ENCODE data around the gene CFAP157. TPM values are rescaled to one million over a fixed set of nuclear protein-coding genes. Genes with fewer than 3 reads are reported as not detected.
A peak's percentile ranks its signal among the peaks of the same experiment; 100 is the strongest.

CFAP157 gene
- total RNA-seq, 4 donors from 2014 or later, result 0.24 to 0.57 TPM; not detected in 2

DNA sequence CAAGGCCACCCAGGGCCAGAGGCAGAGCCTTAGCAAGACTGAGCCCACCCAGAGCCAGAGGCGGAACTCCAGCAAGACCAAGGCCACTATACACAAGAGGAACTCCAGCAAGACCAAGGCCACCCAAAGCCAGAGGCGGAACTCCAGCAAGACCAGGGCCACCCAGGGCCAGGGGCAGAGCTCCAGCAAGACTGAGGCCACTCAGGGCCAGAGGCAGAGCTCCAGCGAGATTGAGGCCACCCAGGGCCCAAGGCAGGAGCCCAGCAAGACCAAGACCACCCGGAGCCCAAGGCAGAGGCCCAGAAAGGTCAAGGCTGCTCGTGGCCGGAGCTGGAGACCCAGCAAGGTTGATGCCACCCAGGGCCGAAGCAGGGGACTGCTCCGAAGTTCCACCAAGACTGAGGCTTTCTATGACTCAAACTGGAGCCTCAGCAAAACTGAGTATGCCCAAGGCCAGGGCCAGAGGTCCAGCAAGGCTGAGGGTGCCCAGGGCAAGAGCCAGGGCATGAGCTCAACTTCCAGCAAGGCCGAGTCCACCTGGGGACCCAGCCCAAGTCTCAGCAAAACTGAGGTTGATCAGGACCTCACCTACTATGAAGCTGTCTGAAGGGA, 24.1 kb downstream of the CFAP157 start:
- Histone ChIP-seq H3K9me3 (no peaks in the 10 kb centered on the region), H3K27ac (no peak overlapping the region), H3K4me3 (no peak overlapping the region), H3K27me3 (no peaks in the 10 kb centered on the region), H3K4me1 (peaks cover 17% of the 10 kb centered on the region), H3K36me3 (peaks cover 30% of the 10 kb centered on the region)
- DNase-seq (ENCODE audit: low spot score in 2 of 2), result no peak
- 93% methylated on average over 3 of the region's 9 CpGs for WGBS
- TF ChIP-seq POLR2A (IDR thresholded peaks at IDR 0.05), result no peak
- TF ChIP-seq, protein P1, sequence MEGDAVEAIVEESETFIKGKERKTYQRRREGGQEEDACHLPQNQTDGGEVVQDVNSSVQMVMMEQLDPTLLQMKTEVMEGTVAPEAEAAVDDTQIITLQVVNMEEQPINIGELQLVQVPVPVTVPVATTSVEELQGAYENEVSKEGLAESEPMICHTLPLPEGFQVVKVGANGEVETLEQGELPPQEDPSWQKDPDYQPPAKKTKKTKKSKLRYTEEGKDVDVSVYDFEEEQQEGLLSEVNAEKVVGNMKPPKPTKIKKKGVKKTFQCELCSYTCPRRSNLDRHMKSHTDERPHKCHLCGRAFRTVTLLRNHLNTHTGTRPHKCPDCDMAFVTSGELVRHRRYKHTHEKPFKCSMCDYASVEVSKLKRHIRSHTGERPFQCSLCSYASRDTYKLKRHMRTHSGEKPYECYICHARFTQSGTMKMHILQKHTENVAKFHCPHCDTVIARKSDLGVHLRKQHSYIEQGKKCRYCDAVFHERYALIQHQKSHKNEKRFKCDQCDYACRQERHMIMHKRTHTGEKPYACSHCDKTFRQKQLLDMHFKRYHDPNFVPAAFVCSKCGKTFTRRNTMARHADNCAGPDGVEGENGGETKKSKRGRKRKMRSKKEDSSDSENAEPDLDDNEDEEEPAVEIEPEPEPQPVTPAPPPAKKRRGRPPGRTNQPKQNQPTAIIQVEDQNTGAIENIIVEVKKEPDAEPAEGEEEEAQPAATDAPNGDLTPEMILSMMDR (IDR thresholded peaks at IDR 0.05), result no peak
- no peak for TF ChIP-seq POLR2AphosphoS5 (IDR thresholded peaks at IDR 0.05)
- TF ChIP-seq EP300 (IDR thresholded peaks at IDR 0.05), result no peak

DNA sequence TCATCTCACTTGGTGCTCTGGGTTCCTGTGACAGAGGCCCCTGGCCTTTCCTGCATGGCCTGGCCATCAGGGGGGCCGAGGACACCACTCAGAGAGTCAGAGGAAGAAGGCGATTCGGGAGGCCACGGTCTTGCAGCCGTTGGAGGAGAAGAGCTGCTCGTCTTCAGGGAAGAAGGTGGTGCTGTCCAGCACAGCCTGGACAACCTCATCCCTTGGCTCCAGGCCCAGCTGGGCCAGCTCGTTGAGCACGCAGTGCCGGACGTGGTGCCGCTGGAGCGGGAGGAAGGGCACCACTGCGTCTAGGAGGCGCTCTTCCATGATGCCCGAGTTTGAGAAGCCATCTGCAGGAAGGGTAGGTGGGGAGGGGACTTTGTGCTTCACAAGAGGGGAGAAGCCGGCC, 25.1 kb downstream of the CFAP157 start:
- H3K9me3 ChIP-seq, result no peaks in the 10 kb centered on the region
- H3K4me1 ChIP-seq, result peaks cover 18% of the 10 kb centered on the region
- no peak overlapping the region for H3K4me3 ChIP-seq
- peaks cover 30% of the 10 kb centered on the region for H3K36me3 ChIP-seq
- no peak overlapping the region for H3K27ac ChIP-seq
- no peak for DNase-seq (ENCODE audit: low spot score in 2 of 2)
- H3K27me3 ChIP-seq, result no peaks in the 10 kb centered on the region
- TF ChIP-seq EP300 (IDR thresholded peaks at IDR 0.05) (no peak), POLR2A (IDR thresholded peaks at IDR 0.05) (no peak), POLR2AphosphoS5 (IDR thresholded peaks at IDR 0.05) (no peak)
- TF ChIP-seq, protein P1 (IDR thresholded peaks at IDR 0.05), result no peak
- 80% methylated on average over 16 of the region's 16 CpGs for WGBS

DNA sequence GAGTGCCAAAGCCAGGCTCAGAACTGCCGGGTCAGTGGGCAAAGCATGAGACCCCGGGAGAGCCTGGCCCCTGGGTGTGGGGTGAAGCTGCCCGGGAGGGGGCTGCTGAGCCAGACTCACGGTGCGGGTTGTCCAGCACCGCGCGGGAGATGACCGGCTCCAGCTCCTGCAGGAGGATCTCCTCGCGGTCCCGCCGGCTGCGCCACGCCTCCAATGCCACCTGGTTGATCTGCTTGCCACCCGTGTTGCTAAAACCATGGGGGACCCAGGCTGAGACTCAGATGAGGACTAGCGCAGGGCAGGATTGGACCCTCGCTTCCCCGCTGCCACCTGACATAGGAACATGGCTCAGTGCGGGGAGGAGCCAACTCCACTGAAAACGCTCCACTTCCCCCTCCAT, 25.7 kb downstream of the CFAP157 start:
- Histone ChIP-seq H3K4me3 (no peak overlapping the region), H3K27me3 (no peaks in the 10 kb centered on the region), H3K9me3 (no peaks in the 10 kb centered on the region), H3K27ac (no peak overlapping the region), H3K4me1 (peaks cover 18% of the 10 kb centered on the region), H3K36me3 (peaks cover 30% of the 10 kb centered on the region)
- WGBS, result 81% methylated on average over 6 of the region's 21 CpGs
- DNase-seq (ENCODE audit: low spot score in 2 of 2), result no peak
- TF ChIP-seq EP300 (IDR thresholded peaks at IDR 0.05), result no peak
- no peak for TF ChIP-seq POLR2AphosphoS5 (IDR thresholded peaks at IDR 0.05)
- TF ChIP-seq POLR2A (IDR thresholded peaks at IDR 0.05), result no peak
- TF ChIP-seq, protein P1 (IDR thresholded peaks at IDR 0.05), result no peak

DNA sequence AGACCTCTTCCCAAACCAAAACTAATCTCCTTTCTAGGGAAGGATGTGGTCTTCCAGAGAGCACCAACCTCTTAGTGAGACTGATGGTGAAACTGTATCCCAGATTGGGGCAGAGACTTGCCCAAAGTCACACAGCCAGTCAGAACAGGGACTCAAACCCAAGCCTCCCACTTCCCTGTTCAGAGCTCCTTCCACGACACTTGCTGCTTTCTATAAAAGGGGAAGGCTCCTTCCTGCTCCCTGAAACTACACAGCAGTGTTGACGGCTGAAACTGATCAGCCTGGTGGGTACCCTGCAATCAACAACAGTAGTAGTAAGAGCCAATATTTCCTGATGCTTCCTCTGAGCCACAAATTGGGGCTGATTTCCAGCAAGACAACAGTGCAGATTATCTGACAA, 26.8 kb downstream of the CFAP157 start:
- H3K4me3 ChIP-seq, result no peak overlapping the region
- TF ChIP-seq EP300 (IDR thresholded peaks at IDR 0.05) (no peak), POLR2A (IDR thresholded peaks at IDR 0.05) (no peak), POLR2AphosphoS5 (IDR thresholded peaks at IDR 0.05) (no peak)
- TF ChIP-seq, protein P1 (IDR thresholded peaks at IDR 0.05), result no peak

DNA sequence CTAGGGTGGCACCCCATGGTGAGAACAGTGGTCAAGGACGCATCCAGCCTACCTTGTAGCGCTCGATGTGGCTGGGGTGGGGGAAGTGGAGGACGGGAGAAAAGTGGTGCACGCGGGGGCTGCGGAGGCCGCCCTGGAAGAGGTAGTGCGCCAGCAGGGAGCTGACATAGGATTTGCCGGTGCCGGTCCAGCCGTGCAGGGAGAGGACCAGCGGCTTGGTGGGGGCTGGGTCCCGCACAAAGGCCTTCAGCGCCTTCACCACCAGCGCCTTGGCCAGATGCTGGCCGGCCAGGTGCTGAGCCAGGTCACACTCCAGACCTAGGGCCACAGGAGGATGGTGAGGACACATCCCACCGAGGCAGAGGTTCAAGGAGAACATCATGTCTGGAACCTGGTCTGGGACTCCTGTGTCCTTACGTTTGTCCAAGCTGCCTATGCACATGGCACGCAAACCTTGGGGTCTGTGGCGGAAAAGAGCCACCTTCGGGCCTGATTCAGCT, 27.5 kb downstream of the CFAP157 start:
- TF ChIP-seq EP300 (IDR thresholded peaks at IDR 0.05) (no peak), POLR2A (IDR thresholded peaks at IDR 0.05) (no peak), POLR2AphosphoS5 (IDR thresholded peaks at IDR 0.05) (no peak)
- TF ChIP-seq, protein P1 (IDR thresholded peaks at IDR 0.05), result no peak
- DNase-seq (ENCODE audit: low spot score in 2 of 2), result no peak
- Histone ChIP-seq H3K4me1 (peaks cover 18% of the 10 kb centered on the region), H3K4me3 (peak overlapping the region; percentile 94), H3K27me3 (no peaks in the 10 kb centered on the region), H3K36me3 (peaks cover 33% of the 10 kb centered on the region), H3K9me3 (no peaks in the 10 kb centered on the region), H3K27ac (peak overlapping the region; percentile 95)
- WGBS, result 69% methylated on average over 13 of the region's 22 CpGs

More for the DNA sequence above, 26.8 kb downstream of the CFAP157 start:
- DNase-seq (ENCODE audit: low spot score in 2 of 2), result no peak
- no peaks in the 10 kb centered on the region for H3K27me3 ChIP-seq
- WGBS, result 87% methylated on average over 2 of the region's 2 CpGs
- peaks cover 18% of the 10 kb centered on the region for H3K4me1 ChIP-seq
- H3K27ac ChIP-seq, result no peak overlapping the region
- no peaks in the 10 kb centered on the region for H3K9me3 ChIP-seq
- peaks cover 31% of the 10 kb centered on the region for H3K36me3 ChIP-seq

All from suprapubic skin (tissue), 4 donors.